HG02678 (cell line): ENCODE measurements around the gene KCNV2.

ENCODE experiments used
- ATAC-seq: cut with Tn5 transposase; IDR thresholded peaks from one replicate; pipeline ENCODE4 v1.9.1; 2021; ENCODE audit warnings: mild to moderate bottlenecking, moderate library complexity; ENCODE audit not compliant: unreplicated experiment

KCNV2 gene

GRCh38 chr9:2758162-2758897, 41.0 kb downstream of the KCNV2 start:
- ATAC-seq: no peak

GRCh38 chr9:2758898-2759510, 41.7 kb downstream of the KCNV2 start:
- ATAC-seq: no peak

GRCh38 chr9:2761424-2761823, 44.1 kb downstream of the KCNV2 start:
- ATAC-seq: peak; percentile 71

GRCh38 chr9:2764353-2764752, 47.0 kb downstream of the KCNV2 start:
- peak; percentile 69 for ATAC-seq

GRCh38 chr9:2765250-2765880, 48.1 kb downstream of the KCNV2 start:
- ATAC-seq: no peak

- ATAC-seq: no peak
Observed at GRCh38 chr9:2767800-2768677, 50.7 kb downstream of the KCNV2 start.

GRCh38 chr9:2771087-2771486, 53.8 kb downstream of the KCNV2 start:
- ATAC-seq: no peak

- no peak for ATAC-seq
Observed at GRCh38 chr9:2771661-2772060, 54.4 kb downstream of the KCNV2 start.

GRCh38 chr9:2777454-2777853, 60.1 kb downstream of the KCNV2 start:
- no peak for ATAC-seq

- no peak for ATAC-seq
Observed at GRCh38 chr9:2778816-2779215, 61.5 kb downstream of the KCNV2 start.
